ENCODE measurements around the gene CLSTN2. TPM values are rescaled to one million over a fixed set of nuclear protein-coding genes. Genes with fewer than 3 reads are reported as not detected.

CLSTN2 gene
- total RNA-seq, 1 donor from 2014 or later, result 16.0 TPM

DNA sequence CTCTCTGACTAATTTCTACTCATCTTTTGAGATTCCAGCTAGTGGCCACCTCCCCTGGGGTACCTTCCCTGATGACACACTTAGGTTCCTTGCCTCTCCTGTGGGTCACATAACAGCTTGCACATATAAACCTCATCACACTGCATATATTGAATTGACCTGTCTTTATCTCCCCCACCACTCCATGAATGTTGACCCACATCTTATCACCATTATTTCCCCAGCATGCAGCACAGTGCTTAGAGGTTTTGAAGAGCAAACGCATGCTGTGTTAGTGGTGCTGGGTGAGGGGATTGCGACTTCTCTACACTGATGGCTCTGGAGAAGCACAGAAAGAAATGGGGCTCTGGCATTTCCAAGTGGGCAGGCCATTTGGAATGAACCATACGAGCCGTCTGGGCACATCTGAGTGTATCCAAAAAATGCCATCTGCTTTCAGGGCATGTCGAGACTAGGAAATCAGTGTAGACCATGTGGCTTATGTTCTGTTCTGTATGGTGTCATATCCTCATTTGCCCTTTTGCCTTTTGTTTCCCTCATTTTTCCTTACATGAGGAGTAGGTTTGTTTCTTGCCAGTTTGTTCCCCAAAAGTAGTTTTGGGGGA, 409.7 kb downstream of the CLSTN2 start:
- H3K27me3 ChIP-seq, result no peaks in the 10 kb centered on the region
- no peaks in the 10 kb centered on the region for H3K9me3 ChIP-seq
- intact Hi-C loops (cut with DNase I), result no loop called here
- no peak overlapping the region for H3K27ac ChIP-seq
- no peak for TF ChIP-seq CTCF (IDR thresholded peaks at IDR 0.05)
- TF ChIP-seq POLR2A (IDR thresholded peaks at IDR 0.05), result no peak
- TF ChIP-seq POLR2AphosphoS5 (IDR thresholded peaks at IDR 0.05; ENCODE audit: insufficient read depth in 1 of 2, low read depth in 1 of 2), result no peak
- H3K36me3 ChIP-seq, result no peaks in the 10 kb centered on the region
- no peak for DNase-seq (ENCODE audit: extremely low spot score in 2 of 2)
- no peaks in the 10 kb centered on the region for H3K4me1 ChIP-seq
- no peak overlapping the region for H3K4me3 ChIP-seq

GRCh38 chr3:140347151-140347550, 412.2 kb downstream of the CLSTN2 start:
- no peak overlapping the region for H3K4me3 ChIP-seq
- intact Hi-C loops (cut with DNase I), result no loop called here
- DNase-seq (ENCODE audit: extremely low spot score in 2 of 2), result peak in 1 of 2 donors; percentile 0
- no peaks in the 10 kb centered on the region for H3K9me3 ChIP-seq
- no peaks in the 10 kb centered on the region for H3K4me1 ChIP-seq
- no peaks in the 10 kb centered on the region for H3K27me3 ChIP-seq
- H3K36me3 ChIP-seq, result no peaks in the 10 kb centered on the region
- TF ChIP-seq POLR2AphosphoS5 (IDR thresholded peaks at IDR 0.05; ENCODE audit: insufficient read depth in 1 of 2, low read depth in 1 of 2) (no peak), POLR2A (IDR thresholded peaks at IDR 0.05) (no peak), CTCF (IDR thresholded peaks at IDR 0.05) (no peak)
- H3K27ac ChIP-seq, result no peak overlapping the region

DNA sequence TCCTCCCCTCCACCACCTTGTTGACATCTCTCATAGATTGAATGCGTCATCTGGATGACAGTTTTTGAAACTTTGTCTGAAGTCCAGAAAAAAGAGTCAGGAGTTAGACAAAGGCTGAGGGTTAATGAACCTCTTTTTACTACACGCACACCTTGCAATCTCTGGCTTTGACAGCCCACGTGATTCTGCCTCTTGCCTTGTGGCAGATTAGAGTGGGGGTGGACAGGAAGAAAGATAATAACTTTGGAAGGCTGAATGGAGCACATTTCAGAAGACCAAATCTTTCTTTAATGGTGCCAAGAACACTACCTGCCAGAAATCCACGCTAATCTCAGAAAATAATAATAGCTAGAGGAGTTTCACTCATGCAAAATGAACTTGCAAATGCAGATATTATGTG, 415.0 kb downstream of the CLSTN2 start:
- DNase-seq (ENCODE audit: extremely low spot score in 2 of 2), result no peak
- Histone ChIP-seq H3K4me3 (no peak overlapping the region), H3K4me1 (no peaks in the 10 kb centered on the region), H3K27ac (no peak overlapping the region), H3K36me3 (no peaks in the 10 kb centered on the region), H3K9me3 (no peaks in the 10 kb centered on the region), H3K27me3 (no peaks in the 10 kb centered on the region)
- TF ChIP-seq POLR2A (IDR thresholded peaks at IDR 0.05) (no peak), POLR2AphosphoS5 (IDR thresholded peaks at IDR 0.05; ENCODE audit: insufficient read depth in 1 of 2, low read depth in 1 of 2) (no peak), CTCF (IDR thresholded peaks at IDR 0.05) (no peak)
- intact Hi-C loops (cut with DNase I), result no loop called here

DNA sequence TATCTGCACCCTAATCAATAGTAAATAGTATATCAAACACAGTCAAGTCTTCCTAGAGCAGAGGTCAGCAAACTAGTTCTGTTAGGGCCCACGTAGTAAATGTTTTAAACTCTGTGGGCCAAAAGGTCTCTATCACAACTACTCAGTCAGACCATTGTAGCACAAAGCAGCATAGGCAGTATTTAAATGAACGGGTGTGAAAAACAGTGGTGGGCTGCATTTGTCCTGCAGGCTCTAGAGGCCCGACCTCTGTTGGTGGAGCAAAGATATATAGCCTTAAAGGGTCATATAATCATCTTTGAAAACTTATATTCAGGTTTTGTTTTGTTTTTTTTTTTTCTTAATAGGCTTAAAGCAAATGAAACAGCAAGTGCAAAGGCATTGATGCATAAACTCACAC, 416.5 kb downstream of the CLSTN2 start:
- intact Hi-C loops (cut with DNase I), result no loop called here
- Histone ChIP-seq H3K4me1 (no peaks in the 10 kb centered on the region), H3K27ac (no peak overlapping the region), H3K9me3 (no peaks in the 10 kb centered on the region), H3K27me3 (no peaks in the 10 kb centered on the region), H3K4me3 (no peak overlapping the region), H3K36me3 (no peaks in the 10 kb centered on the region)
- DNase-seq (ENCODE audit: extremely low spot score in 2 of 2), result no peak
- TF ChIP-seq CTCF (IDR thresholded peaks at IDR 0.05) (no peak), POLR2AphosphoS5 (IDR thresholded peaks at IDR 0.05; ENCODE audit: insufficient read depth in 1 of 2, low read depth in 1 of 2) (no peak), POLR2A (IDR thresholded peaks at IDR 0.05) (no peak)

- no peak overlapping the region for H3K4me3 ChIP-seq
- no peaks in the 10 kb centered on the region for H3K9me3 ChIP-seq
- DNase-seq (ENCODE audit: extremely low spot score in 2 of 2), result peak in 1 of 2 donors; percentile 64
- intact Hi-C loops (cut with DNase I), result no loop called here
- H3K36me3 ChIP-seq, result no peaks in the 10 kb centered on the region
- no peak for TF ChIP-seq CTCF (IDR thresholded peaks at IDR 0.05)
- no peak for TF ChIP-seq POLR2A (IDR thresholded peaks at IDR 0.05)
- TF ChIP-seq POLR2AphosphoS5 (IDR thresholded peaks at IDR 0.05; ENCODE audit: insufficient read depth in 1 of 2, low read depth in 1 of 2), result no peak
- H3K27me3 ChIP-seq, result no peaks in the 10 kb centered on the region
- no peak overlapping the region for H3K27ac ChIP-seq
- no peaks in the 10 kb centered on the region for H3K4me1 ChIP-seq
Measured at GRCh38 chr3:140355481-140355880, 420.5 kb downstream of the CLSTN2 start.

Data from vagina (tissue), 2 donors.